GM19463 (cell line): Measurements from ENCODE around the gene NIPBL.
"Not testable (repeated sequence)": the region's sequence is repeated elsewhere in the genome, so short reads cannot be mapped to it uniquely, and the experiment has no call there.

Experiments
- ATAC-seq: cut with Tn5 transposase; IDR thresholded peaks from one replicate; pipeline ENCODE4 v1.9.1; 2021; ENCODE audit warnings: mild to moderate bottlenecking, moderate library complexity; ENCODE audit not compliant: unreplicated experiment

The NIPBL gene, protein sequence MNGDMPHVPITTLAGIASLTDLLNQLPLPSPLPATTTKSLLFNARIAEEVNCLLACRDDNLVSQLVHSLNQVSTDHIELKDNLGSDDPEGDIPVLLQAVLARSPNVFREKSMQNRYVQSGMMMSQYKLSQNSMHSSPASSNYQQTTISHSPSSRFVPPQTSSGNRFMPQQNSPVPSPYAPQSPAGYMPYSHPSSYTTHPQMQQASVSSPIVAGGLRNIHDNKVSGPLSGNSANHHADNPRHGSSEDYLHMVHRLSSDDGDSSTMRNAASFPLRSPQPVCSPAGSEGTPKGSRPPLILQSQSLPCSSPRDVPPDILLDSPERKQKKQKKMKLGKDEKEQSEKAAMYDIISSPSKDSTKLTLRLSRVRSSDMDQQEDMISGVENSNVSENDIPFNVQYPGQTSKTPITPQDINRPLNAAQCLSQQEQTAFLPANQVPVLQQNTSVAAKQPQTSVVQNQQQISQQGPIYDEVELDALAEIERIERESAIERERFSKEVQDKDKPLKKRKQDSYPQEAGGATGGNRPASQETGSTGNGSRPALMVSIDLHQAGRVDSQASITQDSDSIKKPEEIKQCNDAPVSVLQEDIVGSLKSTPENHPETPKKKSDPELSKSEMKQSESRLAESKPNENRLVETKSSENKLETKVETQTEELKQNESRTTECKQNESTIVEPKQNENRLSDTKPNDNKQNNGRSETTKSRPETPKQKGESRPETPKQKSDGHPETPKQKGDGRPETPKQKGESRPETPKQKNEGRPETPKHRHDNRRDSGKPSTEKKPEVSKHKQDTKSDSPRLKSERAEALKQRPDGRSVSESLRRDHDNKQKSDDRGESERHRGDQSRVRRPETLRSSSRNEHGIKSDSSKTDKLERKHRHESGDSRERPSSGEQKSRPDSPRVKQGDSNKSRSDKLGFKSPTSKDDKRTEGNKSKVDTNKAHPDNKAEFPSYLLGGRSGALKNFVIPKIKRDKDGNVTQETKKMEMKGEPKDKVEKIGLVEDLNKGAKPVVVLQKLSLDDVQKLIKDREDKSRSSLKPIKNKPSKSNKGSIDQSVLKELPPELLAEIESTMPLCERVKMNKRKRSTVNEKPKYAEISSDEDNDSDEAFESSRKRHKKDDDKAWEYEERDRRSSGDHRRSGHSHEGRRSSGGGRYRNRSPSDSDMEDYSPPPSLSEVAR (N-terminal part only)

DNA sequence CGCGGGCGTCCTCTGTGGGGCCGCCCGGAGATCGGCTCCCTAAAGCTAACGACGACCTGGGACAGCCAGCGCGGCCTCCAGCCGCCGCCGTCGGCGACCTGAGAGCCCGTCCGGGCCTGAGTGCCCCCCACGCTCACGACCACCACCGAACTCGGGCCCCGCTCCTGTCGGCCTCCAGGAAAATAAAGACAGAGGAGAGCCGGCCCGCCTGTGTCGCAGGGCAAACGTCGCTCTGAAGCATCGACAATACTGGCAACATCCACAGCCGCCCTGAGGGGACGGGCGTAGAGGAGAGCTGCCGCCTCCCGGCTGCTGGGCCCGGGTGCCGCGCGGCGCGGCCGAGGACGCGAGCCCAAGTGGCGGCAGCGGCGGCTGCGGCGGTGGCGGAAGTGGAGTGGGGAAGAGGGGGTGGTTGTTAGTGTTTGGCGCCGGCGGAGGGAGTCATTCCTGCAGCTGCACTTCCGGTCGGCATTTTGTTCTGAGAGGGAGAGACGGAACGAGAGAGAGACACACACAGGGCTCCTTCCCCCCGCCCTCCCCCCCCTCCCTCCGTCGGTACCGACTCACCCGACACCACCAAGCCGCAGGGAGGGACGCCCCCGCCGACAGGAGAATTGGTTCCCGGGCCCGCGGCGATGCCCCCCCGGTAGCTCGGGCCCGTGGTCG is at the start of gene NIPBL:
Gene NIPBL (plus strand): TSS at position 471 of the 666 bp plus-strand sequence. CDS start 76,928 bp downstream, outside the sequence.
- ATAC-seq = peak; percentile 64

DNA sequence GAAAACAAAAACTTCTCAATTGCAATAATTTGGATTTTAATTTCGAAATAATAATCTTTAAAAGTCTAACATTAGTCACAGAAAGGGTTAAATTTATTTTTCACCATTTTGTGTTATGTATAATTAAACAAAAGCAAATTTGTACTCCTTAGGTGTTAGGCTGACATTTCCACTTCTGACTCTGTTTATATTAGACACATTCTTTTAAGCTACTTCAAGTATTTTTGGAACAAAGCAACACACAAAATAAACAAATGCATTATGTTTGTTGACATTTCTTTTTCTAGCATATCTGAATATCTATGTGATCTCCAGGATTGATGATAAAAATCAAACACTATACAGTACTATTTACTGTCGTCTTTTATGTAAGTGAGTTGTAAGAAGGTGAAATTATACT is 44.3 kb upstream of the NIPBL start:
- ATAC-seq = no peak

DNA sequence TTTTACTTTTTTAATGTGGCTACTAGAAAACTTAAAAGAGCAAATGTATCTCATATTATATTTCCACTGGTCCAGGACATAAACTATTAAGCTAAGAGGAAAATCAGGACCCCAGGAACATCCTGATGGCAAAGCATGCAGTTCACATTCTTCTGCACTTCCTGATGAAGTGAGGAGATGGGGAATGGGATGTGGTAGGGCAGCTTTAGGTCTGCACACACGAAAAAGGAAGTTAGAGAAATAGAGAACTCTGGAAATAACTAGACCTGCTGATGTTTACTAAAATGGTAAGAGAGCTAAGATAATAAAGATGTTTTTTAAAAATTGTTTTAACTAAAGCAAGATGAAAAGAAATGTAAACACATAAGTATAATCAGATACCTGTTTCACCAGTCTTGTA is 39.7 kb upstream of the NIPBL start:
- no peak for ATAC-seq

DNA sequence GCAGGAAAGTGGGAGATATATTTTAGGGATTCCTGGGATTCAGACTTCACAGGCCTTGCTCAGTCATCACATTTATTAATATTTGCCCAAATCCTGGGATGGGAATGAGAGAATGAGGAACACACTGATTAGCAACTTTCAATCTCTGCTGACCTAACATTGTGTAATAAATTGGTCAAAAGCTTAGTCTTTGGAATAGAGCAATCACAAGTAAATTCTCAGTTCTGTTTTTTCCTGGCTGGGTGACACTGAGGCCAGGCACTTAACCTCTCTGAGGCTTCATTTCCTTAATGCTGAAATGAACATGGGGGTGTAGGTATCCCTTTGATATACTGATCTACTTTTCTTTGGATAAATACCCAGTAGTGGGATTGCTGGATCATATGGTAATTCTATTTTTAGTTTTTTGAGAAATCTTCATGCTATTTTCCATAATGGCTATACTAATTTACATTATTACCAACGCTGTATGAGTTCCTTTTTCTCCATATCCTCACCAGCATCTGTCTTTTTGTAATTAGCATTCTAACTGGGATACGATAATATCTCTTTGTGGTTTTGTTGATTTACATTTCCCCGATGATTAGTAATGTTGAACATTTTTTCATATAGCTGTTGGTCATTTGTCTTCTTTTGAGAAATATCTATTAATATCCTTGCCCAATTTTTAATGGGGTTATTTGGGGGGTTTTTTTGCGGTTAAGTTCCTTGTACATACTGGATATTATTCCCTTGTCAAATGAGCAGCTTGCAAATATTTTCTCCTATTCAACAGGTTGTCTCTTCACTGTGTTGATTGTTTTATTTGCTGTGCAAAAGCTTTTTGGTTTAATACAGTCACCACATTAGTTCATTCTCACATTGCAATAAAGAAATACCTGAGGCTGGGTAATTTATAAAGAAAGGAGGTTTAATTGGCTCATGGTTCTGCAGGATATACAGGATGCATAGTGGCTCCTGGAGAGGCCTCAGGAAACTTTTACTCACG is 36.8 kb upstream of the NIPBL start:
- ATAC-seq = no peak

DNA sequence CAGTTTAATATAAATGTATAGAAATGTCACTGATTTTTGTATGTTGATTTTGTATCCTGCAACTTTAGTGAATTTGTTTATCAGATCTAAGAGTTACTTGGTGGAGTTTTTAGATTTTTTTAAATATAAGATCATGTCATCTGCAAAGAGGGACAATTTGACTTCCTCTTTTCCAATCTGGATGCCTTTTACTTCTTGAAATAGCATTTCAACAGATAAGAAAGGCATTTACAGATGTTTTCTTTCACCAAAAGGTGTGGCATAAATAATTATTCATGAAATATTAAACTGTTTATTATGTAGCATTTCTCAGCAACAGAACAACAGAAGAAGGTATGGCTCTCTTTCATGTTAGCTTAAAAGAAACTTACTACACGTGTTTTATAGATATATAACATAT is 34.9 kb upstream of the NIPBL start:
- no peak for ATAC-seq

DNA sequence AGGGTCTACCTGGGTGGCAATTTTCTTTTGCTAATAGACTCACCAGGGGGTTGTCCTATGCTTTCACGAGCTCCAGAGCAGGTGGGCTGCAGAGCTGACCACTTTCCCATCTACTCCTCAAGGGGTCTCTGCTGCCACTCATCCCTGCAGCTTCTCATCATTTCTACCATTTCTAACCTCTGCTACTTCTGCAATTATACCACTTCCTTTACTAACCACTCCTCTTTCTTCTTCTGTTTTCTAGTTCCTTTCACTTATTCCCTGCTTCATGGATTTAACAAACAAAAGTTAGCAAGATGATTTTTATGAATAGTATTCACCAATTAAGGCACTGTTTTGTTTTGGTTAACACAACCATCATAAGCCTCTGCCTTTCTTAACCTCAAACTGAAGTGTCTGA is 34.5 kb upstream of the NIPBL start:
- ATAC-seq = no peak

DNA sequence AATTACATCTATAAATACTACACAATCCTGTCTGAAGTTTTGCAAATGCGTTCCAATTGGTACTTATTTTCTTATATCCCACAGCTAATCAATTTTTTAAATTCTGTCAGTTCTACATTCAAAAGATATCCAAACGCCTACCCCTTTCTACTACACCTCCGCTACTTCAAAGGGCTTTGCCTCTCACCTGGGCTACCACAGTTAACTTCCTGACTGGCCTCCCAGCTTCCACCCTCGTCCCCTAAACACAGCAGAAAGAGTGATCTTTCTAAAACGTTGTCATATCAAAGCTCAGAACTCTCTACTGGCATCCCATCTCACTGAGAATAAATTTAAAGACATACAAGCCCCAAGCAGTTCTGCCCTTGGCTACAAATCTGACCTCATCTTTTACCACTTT is 32.3 kb upstream of the NIPBL start:
- ATAC-seq = no peak

DNA sequence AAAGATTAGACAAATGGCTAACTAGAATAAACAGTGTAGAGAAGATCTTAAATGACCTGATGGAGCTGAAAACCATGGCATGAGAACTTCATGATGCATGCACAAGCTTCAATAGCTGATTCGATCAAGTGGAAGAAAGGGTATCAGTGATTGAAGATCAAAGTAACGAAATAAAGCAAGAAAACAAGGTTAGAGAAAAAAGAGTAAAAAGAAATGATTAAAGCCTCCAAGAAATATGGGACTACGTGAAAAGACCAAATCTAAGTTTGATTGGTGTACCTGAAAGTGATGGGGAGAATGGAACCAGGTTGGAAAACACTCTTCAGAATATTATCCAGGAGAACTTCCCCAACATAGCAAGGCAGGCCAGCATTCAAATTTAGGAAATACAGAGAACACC is 28.0 kb upstream of the NIPBL start:
- ATAC-seq = not testable (repeated sequence)

DNA sequence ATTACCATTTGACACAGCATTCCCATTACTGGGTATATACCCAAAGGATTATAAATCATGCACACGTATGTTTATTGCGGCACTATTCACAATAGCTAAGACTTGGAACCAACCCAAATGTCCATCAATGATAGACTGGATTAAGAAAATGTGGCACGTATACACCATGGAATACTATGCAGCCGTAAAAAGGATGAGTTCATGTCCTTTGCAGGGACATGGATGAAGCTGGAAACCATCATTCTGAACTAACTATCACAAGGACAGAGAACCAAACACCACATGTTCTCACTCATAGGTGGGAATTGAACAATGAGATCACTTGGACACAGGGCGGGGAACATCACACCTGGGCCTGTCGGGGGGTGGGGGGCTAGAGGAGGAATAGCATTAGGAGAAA is 23.7 kb upstream of the NIPBL start:
- not testable (repeated sequence) for ATAC-seq

DNA sequence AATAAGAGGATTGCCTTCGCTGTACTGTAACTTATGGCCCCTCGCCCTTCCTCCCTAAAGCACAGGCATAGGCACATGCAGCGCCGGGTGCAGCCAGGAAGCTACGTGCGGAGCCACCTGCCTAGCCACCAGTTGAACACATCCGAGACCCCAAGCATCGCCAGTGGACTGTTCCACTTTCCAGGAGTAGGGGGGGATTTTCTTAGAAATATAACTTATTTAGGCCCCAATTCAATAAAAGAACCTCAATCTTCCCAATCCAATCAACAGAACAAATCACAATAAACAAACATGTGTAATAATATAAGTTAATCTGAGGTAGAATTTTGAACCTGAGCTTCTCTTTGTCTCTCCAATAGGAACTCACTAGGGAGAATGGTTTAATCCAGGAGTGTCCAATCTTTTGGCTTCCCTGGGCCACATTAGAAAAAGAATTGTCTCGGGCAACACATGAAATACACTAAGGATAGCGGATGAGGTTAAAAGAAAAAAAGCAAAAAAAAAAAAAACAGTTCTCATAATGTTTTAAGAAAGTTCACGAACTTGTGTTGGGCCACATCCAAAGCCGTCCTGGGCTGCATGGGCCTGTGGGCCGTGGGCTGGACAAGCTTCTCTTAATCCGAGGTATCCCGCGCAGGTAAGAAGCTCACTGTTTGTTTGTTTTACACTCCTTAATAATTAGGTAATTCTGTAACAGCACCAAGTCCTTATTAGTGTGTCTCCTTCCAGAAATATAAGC is 22.0 kb upstream of the NIPBL start:
- ATAC-seq = no peak

DNA sequence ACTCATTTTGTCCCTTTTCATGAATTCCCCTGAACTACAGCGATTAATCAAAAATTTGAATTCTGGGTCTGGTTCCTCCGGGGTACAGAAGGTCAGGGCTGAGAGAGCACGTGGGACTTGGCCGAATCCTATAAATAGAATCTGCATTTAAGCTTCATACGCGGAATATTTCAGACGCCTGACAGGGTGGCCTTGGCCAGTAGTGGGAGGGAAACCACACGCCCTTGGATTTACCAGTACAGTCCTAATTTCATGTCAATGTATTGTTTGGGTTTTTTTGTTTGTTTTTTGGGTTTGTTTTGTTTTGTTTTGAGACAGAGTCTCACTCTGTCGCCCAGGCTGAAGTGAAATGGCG is 21.5 kb upstream of the NIPBL start:
- no peak for ATAC-seq

DNA sequence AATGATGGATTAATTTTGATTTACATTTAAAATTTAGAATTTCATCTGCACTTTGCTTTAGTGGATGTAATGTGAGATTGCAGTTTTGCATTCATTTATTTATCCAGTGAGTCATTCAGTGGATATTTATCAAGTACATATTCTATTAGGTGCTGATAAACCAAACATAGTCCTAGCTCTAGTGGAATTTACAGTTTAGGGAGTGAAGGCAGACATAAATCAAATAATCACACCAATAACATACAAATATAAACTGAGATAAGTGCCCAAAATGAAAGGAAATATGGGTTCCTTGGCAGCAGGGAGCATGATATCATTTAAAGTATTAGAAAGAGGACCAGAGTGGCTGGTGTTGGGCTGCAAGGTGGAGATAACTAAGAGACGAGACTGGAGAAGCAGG is 14.7 kb upstream of the NIPBL start:
- no peak for ATAC-seq

DNA sequence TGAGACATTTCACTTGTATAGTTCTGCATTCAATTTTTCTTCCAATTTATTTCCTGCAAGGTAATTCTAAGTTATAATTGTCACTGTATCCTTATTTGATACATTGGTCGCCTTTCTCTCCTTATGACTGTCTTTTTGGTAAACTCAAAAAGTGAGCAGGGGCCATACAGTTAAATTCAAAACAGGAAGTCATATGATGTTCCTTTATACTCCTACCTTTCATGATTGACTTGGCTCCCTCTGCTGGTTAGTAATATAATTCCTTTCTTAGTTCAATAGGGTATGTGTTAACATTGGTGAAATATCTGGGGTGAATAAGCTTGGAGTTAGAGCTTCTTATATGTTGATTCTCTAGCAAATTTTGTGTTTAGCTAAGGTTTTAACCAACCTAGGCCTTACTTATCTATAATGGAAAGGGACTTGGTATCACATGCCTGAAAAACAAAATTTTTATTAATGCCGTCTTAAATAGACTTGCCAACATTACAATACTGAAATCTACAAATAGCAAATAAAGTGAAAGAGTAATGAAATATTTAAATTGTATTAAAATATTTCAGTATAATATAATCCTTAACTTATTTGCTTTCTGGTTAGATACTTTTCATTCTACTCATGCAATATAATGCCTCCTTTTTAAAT is 6.0 kb upstream of the NIPBL start:
- peak; percentile 70 for ATAC-seq

DNA sequence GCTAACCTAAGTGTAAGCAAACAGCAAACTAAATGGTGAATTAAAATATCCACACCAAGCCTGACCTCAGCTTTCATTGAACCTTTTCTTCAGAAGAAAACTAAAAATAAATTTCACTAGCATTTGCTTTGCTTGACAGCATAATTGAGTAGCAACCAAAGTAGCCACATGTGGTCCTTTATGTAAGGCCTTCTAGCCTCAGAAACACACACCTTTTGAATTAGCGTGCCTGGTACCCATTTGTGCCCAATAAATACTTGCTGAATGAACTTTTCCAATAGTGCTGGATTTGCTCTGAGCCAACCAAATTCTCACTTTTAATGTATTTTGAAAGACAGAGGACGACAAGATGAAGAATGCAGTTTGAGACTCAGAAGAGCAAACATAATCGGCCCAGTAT is 2.1 kb upstream of the NIPBL start:
- no peak for ATAC-seq

DNA sequence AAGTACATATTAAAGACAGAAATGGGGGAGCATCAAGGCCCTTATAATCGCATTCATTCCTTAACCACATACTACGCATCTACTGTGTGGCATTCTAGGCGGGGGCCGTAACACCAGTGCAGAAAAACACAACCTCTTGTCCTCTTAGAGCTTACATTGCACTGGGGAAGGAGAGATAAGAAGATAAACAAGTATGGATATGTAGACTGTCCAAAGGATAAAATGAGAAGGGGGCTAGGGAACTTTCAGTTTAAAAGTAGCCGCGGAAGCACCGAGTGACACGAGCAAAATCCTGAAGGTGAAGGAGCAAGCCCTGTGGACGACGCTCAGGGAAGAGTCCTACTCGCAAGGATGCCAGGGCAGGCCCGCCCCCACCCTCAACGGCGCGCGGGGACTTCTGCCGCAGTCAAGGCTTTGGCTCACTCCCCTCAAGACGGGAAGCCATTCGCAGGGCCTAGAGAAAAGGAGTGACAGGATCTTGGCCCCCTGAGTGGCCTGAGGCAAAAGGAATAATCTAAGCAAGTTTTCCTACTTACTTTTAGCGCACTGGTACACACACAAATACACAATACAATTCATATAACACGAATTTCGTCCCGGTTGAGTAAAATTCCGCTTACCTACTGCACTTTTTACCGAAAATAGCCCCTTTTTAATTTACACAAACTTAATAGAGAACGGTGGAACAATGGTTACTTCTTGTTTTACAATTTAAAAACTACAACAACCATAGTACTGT is 1.3 kb upstream of the NIPBL start:
- ATAC-seq = no peak

DNA sequence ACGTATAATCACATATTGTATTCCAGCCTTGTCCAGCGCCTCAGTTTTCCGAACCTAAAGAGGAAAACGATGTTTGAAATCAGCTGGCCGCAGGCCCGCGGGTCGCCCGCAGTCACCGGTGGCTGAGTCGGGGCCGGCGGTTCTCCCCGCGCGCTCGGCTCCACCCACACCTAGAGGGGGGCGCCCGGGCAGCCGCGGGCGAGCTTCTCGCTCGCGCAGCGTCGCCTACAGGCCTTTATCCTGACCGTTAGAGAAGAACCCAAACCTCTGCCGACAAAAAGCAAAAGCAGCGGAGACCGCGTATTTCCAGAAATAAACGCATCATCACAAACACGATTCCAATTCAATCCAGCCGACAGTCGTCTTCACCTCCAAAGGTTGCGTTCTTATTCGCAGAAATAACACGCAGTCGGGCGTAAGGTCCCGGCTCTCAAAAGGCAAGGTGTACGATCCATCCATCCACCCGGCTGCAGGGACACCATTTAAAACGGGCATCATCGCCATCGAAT is 725 bp upstream of the NIPBL start:
- ATAC-seq = peak; percentile 52

DNA sequence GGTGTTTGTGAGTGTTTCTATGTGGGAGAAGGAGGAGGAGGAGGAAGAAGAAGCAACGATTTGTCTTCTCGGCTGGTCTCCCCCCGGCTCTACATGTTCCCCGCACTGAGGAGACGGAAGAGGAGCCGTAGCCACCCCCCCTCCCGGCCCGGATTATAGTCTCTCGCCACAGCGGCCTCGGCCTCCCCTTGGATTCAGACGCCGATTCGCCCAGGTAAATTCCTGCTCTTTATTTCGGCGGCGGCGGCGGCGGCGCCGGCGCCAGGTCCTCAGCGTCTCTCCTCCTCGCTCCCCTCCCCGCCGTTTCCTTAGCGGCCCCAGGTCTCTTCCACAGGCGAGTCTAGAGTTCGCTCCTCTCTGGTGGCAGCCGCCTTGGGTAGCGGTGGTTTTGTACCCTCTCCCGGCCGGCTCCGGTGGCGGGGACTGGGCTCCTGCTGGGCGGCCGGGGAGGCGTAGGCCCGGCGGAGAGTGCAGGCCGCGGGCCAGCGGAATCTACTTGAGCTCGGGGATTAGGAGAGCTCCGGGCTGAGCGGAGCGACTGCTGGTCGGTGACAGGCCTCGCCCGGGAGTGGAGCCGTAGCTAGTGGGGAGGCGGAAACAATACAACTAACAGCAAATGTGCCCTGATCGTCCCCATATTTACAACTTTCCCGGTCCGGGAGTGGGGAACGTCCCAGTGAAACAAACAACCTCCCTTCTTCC is 547 bp downstream of the NIPBL start:
- ATAC-seq = peak; percentile 20
